CD4-positive, alpha-beta T cell (primary cell): ENCODE results near the gene MRE11. TPM values are rescaled to one million over a fixed set of nuclear protein-coding genes. Genes with fewer than 3 reads are reported as not detected.

ENCODE experiments used
- ATAC-seq: fragments of 200-7000 bp; cut with Tn5 transposase; one replicate; pipeline ENCODE4 v1.10.0; 2022; ENCODE audit warnings: mild to moderate bottlenecking; ENCODE audit not compliant: poor library complexity
- CTCF ChIA-PET: fragments of 350-600 bp; sonication (Branson Sonifier 250); formaldehyde crosslinking; loops from one replicate; lab custom pipeline; 2021; ENCODE audit warnings: antibody characterized with exemption, inconsistent platforms; lab: Charles Lee
- POLR2A ChIA-PET: fragments of 350-600 bp; sonication (Branson Sonifier 250); formaldehyde crosslinking; loops from one replicate; lab custom pipeline; 2021; ENCODE audit warnings: antibody characterized with exemption, inconsistent platforms; lab: Charles Lee
- DNase-seq, 14 experiments: peaks; one replicate each; pipeline ENCODE4 v3.0.0-alpha.2; 2013 to 2020; ENCODE audit warnings: mixed read lengths in 2 of 14
- H3K27ac ChIP-seq, 2 donors: one replicate each; pipeline versions ENCODE4 v1.5.1 to v1.7.0; 2013; ENCODE audit warnings: low read length in 2 of 2, low read depth in 1 of 2, mild to moderate bottlenecking in 1 of 2
- H3K27me3 ChIP-seq, 2 experiments: 1 replicate in 1 of 2; 2 replicates in 1 of 2; pipeline versions ENCODE4 v1.6.1 to v1.7.0; 2013; ENCODE audit warnings: low read length in 2 of 2, control low read depth in 1 of 2, mild to moderate bottlenecking in 1 of 2, moderate library complexity in 1 of 2; ENCODE audit not compliant: insufficient read depth in 2 of 2, control insufficient read depth in 1 of 2
- H3K36me3 ChIP-seq: one replicate; pipeline ENCODE4 v1.6.1; 2013; ENCODE audit warnings: low read length, control low read depth; ENCODE audit not compliant: insufficient read depth
- H3K4me1 ChIP-seq: one replicate; pipeline ENCODE4 v1.6.1; 2013; ENCODE audit warnings: low read length, control low read depth; ENCODE audit not compliant: insufficient read depth
- H3K4me3 ChIP-seq: one replicate; pipeline ENCODE4 v1.5.1; 2013; ENCODE audit warnings: mild to moderate bottlenecking, low read length, moderate library complexity
- H3K9me3 ChIP-seq, 2 experiments: 1 replicate in 1 of 2; 2 replicates in 1 of 2; pipeline versions ENCODE4 v1.6.1 to v1.7.0; 2013; ENCODE audit warnings: low read length in 2 of 2, mild to moderate bottlenecking in 2 of 2, control low read depth in 1 of 2, moderate library complexity in 1 of 2; ENCODE audit not compliant: control insufficient read depth in 1 of 2, insufficient read depth in 1 of 2
- H3K27ac Mint-ChIP-seq: one replicate; pipeline ENCODE4 v1.8.0; 2020; ENCODE audit warnings: mixed read lengths
- H3K27me3 Mint-ChIP-seq: one replicate; pipeline ENCODE4 v1.8.0; 2021; ENCODE audit warnings: mixed read lengths
- H3K36me3 Mint-ChIP-seq: one replicate; pipeline ENCODE4 v1.8.0; 2021; ENCODE audit warnings: low read depth, mixed read lengths
- H3K4me1 Mint-ChIP-seq: one replicate; pipeline ENCODE4 v1.8.0; 2021; ENCODE audit warnings: low read depth, mixed read lengths
- H3K4me3 Mint-ChIP-seq: one replicate; pipeline ENCODE4 v1.8.0; 2020; ENCODE audit warnings: mild to moderate bottlenecking, mixed read lengths
- H3K9me3 Mint-ChIP-seq: one replicate; pipeline ENCODE4 v1.8.0; 2020; ENCODE audit warnings: mixed read lengths
- intact Hi-C, 2 experiments: fragments of 100-400 bp; cut with DNase I in 1 of 2; cut with micrococcal nuclease in 1 of 2; formaldehyde crosslinking; loops; one replicate each; pipeline versions ENCODE4 v1.15.1 to v1.9.0; 2023 to 2025; cut with DNase I, micrococcal nuclease
- total RNA-seq, 174 experiments: library from RNA in 2 of 174; stranded (reverse) in 2 of 174; gene quantifications; one replicate each; pipeline ENCODE4 v1.2.3 and lab custom pipeline; 2021 to 2026
- TF ChIP-seq, protein P1 (sequence below): fragments of 200-600 bp; IDR thresholded peaks from one replicate; pipeline ENCODE4 v1.8.0; 2022; ENCODE audit warnings: antibody characterized with exemption, mild to moderate bottlenecking

The MRE11 gene
- total RNA-seq, 2 experiments from 2014 or later, result 17.0 to 18.6 TPM

DNA sequence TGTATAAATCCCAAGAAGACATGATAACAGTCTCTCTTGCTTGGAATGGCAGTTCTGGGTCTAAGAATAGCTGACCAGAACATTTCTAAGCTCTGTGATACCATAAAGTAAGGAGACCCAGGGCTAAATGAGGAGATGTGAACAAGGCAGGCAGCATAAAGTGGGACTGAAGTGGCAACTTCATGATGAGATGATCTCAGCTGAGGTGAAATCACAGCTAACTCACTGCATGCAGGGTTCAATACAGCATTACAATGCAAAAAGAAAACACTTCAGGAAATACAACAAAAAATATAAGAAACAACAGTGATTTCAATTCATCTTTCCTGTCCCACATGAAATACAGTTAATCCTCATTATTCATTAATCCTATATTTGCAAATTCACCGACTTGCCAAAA is 44.6 kb downstream of the MRE11 start:
- Histone ChIP-seq H3K36me3 (peaks cover 21% of the 10 kb centered on the region), H3K4me1 (no peaks in the 10 kb centered on the region), H3K9me3 (no peaks in the 10 kb centered on the region), H3K27me3 (no peaks in the 10 kb centered on the region), H3K4me3 (no peak overlapping the region), H3K27ac (no peak overlapping the region)
- H3K27ac Mint-ChIP-seq, result no peak overlapping the region
- intact Hi-C loops, result no loop called here
- H3K9me3 Mint-ChIP-seq, result no peaks in the 10 kb centered on the region
- POLR2A ChIA-PET, result no interaction called here
- no peak overlapping the region for H3K4me3 Mint-ChIP-seq
- CTCF ChIA-PET, result interaction anchor here (0.7 kb wide), 1 partner anchor 887 kb away, joined by 3 read pairs; no protein-coding TSS in a partner anchor
- H3K27me3 Mint-ChIP-seq, result no peaks in the 10 kb centered on the region
- H3K4me1 Mint-ChIP-seq, result no peaks in the 10 kb centered on the region
- peaks cover 76% of the 10 kb centered on the region for H3K36me3 Mint-ChIP-seq
- DNase-seq (no peak), ATAC-seq (no peak)
- TF ChIP-seq, protein P1, sequence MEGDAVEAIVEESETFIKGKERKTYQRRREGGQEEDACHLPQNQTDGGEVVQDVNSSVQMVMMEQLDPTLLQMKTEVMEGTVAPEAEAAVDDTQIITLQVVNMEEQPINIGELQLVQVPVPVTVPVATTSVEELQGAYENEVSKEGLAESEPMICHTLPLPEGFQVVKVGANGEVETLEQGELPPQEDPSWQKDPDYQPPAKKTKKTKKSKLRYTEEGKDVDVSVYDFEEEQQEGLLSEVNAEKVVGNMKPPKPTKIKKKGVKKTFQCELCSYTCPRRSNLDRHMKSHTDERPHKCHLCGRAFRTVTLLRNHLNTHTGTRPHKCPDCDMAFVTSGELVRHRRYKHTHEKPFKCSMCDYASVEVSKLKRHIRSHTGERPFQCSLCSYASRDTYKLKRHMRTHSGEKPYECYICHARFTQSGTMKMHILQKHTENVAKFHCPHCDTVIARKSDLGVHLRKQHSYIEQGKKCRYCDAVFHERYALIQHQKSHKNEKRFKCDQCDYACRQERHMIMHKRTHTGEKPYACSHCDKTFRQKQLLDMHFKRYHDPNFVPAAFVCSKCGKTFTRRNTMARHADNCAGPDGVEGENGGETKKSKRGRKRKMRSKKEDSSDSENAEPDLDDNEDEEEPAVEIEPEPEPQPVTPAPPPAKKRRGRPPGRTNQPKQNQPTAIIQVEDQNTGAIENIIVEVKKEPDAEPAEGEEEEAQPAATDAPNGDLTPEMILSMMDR, result no peak

DNA sequence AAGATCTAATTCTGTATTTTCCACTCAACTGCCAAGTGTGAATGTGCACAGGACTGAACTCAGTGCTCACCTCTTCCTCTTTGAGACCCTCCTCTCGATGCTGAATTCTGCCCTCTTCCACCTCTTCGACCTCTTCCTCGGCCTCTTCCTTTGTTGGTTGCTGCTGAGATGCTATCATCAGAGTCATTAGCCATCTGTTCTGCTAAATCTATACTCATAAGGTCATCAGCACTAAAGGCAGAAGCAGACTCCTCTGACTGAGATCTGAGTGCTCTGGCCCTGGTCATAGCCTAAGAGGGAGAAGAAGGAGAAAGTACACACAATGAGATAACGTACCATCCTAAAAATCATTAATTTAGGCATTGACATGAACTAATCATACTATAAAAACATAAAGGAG is 46.5 kb downstream of the MRE11 start:
- ChIA-PET CTCF (no interaction called here), POLR2A (no interaction called here)
- Histone ChIP-seq H3K4me3 (no peak overlapping the region), H3K4me1 (no peaks in the 10 kb centered on the region), H3K27ac (no peak overlapping the region), H3K27me3 (no peaks in the 10 kb centered on the region), H3K36me3 (peaks cover 24% of the 10 kb centered on the region), H3K9me3 (no peaks in the 10 kb centered on the region)
- Mint-ChIP-seq H3K4me1 (no peaks in the 10 kb centered on the region), H3K4me3 (no peak overlapping the region), H3K36me3 (peaks cover 78% of the 10 kb centered on the region), H3K27me3 (no peaks in the 10 kb centered on the region), H3K9me3 (no peaks in the 10 kb centered on the region), H3K27ac (no peak overlapping the region)
- ATAC-seq (no peak), DNase-seq (no peak)
- intact Hi-C loops, result no loop called here
- TF ChIP-seq, protein P1, result no peak

- intact Hi-C loops, result no loop called here
- H3K36me3 Mint-ChIP-seq, result peaks cover 84% of the 10 kb centered on the region
Measured at GRCh38 chr11:94445641-94446040, 48.0 kb downstream of the MRE11 start.

More at GRCh38 chr11:94445641-94446040, 48.0 kb downstream of the MRE11 start:
- no peak overlapping the region for H3K27ac Mint-ChIP-seq
- DNase-seq, result no peak
- Histone ChIP-seq H3K4me1 (no peaks in the 10 kb centered on the region), H3K4me3 (no peak overlapping the region), H3K36me3 (peaks cover 28% of the 10 kb centered on the region), H3K27me3 (no peaks in the 10 kb centered on the region), H3K27ac (no peak overlapping the region), H3K9me3 (no peaks in the 10 kb centered on the region)
- H3K9me3 Mint-ChIP-seq, result no peaks in the 10 kb centered on the region
- no peaks in the 10 kb centered on the region for H3K27me3 Mint-ChIP-seq
- CTCF ChIA-PET, result no interaction called here
- H3K4me3 Mint-ChIP-seq, result no peak overlapping the region
- ATAC-seq, result no peak
- H3K4me1 Mint-ChIP-seq, result no peaks in the 10 kb centered on the region
- TF ChIP-seq, protein P1, result no peak
- POLR2A ChIA-PET, result no interaction called here
